Measurements from ENCODE around the gene FTCD.

FTCD gene

GRCh38 chr21:46171585-46171984 lies 16.2 kb upstream of the FTCD start:
- no peak for DNase-seq

DNA sequence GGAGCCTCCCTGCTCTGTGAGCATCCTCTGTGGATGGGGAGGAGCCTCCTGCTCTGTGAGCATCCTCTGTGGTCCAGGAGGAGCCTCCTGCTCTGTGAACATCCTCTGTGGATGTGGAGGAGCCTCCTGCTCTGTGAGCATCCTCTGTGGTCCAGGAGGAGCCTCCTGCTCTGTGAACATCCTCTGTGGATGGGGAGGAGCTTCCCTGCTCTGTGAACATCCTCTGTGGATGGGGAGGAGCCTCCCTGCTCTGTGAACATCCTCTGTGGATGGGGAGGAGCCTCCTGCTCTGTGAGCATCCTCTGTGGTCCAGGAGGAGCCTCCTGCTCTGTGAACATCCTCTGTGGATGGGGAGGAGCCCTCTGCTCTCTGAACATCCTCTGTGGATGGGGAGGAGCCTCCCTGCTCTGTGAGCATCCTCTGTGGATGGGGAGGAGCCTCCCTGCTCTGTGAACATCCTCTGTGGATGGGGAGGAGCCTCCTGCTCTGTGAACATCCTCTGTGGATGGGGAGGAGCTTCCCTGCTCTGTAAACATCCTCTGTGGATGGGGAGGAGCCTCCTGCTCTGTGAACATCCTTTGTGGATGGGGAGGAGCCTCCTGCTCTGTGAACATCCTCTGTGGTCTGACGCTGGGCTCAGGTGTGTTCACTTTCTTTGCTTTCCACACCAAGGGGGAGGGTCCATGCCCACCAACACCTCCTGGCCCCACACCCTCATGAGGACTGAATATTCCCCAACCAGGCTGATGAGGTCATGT lies 15.2 kb upstream of the FTCD start:
- peak in 2 of 4 experiments; percentile 25 to 33 for DNase-seq

GRCh38 chr21:46168659-46169386 lies 13.4 kb upstream of the FTCD start:
- no peak for DNase-seq

DNA sequence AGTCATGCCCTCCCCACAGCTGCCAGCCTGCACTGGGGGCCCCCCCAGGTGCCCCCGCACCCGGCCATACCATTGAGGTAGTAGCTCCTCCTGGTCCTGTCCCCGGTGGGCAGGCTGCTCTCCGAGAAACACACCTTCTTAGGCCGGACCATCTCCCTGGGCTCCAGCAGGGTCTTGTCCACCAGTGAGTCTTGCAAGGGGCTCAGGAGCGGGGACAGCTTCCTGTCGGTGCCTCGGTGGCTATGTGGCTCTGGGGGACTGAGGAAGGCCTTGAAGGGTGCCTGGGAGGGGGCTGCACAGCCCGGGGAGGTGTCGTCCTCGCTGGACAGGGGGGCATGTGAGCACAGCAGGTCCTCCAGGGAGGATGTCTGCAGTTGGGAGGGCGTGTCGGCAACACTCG lies 12.9 kb upstream of the FTCD start:
- no peak for DNase-seq

- no peak for DNase-seq
These were observed 9.7 kb upstream of the FTCD start for GRCh38 chr21:46165098-46165497.

GRCh38 chr21:46163380-46163779 lies 8.0 kb upstream of the FTCD start:
- no peak for DNase-seq

GRCh38 chr21:46161633-46162592 lies 6.5 kb upstream of the FTCD start:
- no peak for DNase-seq

- no peak for DNase-seq
These were observed 5.7 kb upstream of the FTCD start for GRCh38 chr21:46160907-46161632.

DNA sequence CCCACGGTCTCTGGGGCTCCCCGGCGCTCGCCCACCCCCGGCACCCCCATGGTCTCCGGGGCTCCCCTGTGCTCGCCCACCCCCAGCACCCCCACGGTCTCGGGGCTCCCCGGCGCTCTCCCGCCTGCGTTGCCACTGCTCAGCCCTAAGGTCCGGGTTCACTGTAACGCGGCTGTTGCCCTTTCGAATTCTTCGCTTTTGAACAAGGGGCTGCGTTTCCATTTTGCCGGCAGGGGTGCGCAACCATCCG lies 5.2 kb upstream of the FTCD start:
- no peak for DNase-seq

DNA sequence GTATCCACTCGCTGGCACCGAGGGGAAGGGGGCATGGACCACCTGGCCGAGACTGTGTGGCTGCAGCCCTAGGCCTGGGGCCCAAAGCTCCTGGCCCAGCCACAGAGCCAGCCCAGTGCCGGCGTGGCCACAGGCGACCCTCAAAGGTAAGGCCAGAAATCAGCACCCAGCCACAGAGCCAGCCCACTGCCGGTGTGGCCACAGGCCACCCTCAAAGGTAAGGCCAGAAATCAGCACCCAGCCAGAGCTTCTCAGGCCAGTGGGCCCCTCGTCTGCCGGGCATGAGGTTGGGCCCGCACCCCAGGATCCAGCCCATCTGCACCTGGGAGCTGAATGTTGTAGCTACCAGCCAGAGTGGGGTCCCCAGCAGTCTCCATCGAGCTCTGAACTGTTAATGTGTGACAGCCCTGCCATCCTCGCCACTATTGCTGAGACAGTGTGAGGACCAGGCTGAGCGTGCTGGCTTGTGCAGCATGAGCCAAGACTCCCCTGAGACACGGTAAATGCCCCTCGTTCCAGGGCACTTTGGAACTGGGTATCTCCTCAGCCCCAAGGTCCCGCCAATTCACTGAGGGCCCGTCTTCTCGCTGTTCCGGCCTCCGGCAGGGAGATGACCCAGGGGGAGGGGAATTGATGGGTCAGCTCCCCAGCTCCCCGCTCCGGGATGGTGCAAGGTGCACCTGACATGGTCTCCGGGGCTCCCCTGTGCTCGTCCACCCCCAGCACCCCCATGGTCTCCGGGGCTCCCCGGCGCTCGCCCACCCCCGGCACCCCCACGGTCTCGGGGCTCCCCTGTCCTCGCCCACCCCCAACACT lies 4.7 kb upstream of the FTCD start:
- no peak for DNase-seq

GRCh38 chr21:46159390-46159789 lies 4.0 kb upstream of the FTCD start:
- DNase-seq, result no peak

GRCh38 chr21:46158666-46159300 lies 3.4 kb upstream of the FTCD start:
- no peak for DNase-seq

DNA sequence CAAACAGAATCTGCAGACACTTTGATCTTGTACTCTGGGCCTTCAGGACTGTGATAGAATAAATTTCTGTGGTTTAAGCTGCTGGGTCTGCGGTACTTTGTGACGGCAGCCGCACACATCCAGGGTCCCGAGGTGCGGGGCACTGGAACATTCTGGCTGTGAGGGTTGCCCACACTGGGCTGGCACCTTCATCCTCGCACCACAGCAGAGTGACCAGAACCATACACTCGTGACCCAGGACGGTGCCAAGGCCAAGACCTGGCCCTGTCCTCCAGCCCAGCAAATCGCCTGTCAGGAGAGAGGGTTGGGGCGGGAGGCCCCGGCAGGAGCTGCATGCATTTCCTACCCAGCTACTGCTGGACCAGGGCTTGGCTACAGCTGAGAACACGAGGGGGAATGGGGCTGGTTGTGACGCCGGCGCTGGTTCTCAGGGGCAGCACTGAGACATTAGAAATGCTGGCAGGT lies 2.6 kb upstream of the FTCD start:
- no peak for DNase-seq

GRCh38 chr21:46157396-46157986 lies 2.1 kb upstream of the FTCD start:
- DNase-seq, result no peak

- no peak for DNase-seq
These were observed 1.3 kb upstream of the FTCD start for GRCh38 chr21:46156678-46157077.

GRCh38 chr21:46156378-46156645 lies 933 bp upstream of the FTCD start:
- DNase-seq, result no peak

DNA sequence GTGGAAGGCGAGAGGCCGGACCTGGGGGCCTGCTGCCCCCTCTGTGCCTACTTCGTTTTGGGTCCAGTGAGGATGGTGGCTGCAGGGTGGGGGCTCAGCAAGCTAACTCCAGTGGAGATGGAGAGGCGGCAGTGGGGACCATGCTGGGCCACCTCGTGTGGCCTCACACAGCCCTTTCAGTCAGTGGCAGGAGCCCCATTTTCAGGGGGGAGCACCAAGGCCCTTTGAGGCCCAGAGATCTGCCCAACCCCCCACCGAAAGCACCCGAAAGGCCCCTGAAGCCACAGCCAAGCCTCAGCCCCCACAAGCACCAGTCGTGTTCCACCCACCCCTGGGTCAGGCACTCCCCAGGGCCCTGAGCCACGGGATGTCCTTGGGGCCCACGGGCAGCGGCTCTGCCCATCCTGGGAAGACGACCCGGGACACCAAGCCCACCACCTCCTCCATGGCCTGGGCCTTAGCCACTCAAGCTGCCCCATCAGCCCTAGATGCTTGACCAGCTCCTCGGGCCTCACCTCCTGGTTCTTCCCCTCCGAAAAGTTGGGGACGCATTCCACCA lies 345 bp downstream of the FTCD start:
- no peak for DNase-seq

- DNase-seq, result no peak
These were observed 1.0 kb downstream of the FTCD start for GRCh38 chr21:46154155-46154954.

GRCh38 chr21:46153247-46154154 lies 1.9 kb downstream of the FTCD start:
- DNase-seq, result peak in 2 of 4 experiments; percentile 13 to 25
